ENCODE data around the gene GRIA3. TPM values are rescaled to one million over a fixed set of nuclear protein-coding genes. Genes with fewer than 3 reads are reported as not detected.

Gene GRIA3
- total RNA-seq, 4 donors from 2014 or later: 0.19 to 1.1 (median 0.55) TPM

DNA sequence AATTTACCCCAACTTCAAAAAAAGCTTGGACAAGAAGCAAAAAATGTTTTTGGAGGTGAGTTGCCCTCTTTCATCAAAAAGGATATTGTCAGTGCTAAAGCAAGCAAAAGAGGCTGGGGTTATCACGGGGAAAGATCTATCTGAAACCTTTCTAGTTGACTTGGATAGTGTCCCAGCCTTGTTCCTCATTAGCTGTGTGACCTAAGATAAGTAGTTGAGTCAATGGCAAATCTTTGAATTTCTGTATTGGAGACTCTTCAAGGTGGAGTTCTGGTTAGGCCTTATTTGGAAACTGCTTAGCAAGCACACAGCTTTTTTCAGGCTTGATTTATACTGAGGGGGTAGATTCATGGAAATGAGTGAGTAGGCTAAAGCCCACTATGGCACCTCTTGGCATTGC lies 271.6 kb downstream of the GRIA3 start:
- DNase-seq (ENCODE audit: low spot score) (no peak), ATAC-seq (ENCODE audit: low FRiP score) (no peak)
- TF ChIP-seq, protein P1, sequence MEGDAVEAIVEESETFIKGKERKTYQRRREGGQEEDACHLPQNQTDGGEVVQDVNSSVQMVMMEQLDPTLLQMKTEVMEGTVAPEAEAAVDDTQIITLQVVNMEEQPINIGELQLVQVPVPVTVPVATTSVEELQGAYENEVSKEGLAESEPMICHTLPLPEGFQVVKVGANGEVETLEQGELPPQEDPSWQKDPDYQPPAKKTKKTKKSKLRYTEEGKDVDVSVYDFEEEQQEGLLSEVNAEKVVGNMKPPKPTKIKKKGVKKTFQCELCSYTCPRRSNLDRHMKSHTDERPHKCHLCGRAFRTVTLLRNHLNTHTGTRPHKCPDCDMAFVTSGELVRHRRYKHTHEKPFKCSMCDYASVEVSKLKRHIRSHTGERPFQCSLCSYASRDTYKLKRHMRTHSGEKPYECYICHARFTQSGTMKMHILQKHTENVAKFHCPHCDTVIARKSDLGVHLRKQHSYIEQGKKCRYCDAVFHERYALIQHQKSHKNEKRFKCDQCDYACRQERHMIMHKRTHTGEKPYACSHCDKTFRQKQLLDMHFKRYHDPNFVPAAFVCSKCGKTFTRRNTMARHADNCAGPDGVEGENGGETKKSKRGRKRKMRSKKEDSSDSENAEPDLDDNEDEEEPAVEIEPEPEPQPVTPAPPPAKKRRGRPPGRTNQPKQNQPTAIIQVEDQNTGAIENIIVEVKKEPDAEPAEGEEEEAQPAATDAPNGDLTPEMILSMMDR (IDR thresholded peaks at IDR 0.05): no peak

DNA sequence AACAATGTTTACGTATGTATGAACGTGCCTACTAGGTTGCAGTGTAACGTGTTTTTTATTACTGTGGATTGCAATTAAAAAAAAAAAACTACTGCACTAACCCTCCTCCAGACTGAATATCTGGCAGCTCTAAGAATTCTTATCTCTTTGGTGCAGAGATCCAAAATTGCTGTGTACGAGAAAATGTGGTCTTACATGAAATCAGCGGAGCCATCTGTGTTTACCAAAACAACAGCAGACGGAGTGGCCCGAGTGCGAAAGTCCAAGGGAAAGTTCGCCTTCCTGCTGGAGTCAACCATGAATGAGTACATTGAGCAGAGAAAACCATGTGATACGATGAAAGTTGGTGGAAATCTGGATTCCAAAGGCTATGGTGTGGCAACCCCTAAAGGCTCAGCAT lies 280.6 kb downstream of the GRIA3 start:
- DNase-seq (ENCODE audit: low spot score) (no peak), ATAC-seq (ENCODE audit: low FRiP score) (no peak)
- TF ChIP-seq, protein P1 (IDR thresholded peaks at IDR 0.05): no peak

DNA sequence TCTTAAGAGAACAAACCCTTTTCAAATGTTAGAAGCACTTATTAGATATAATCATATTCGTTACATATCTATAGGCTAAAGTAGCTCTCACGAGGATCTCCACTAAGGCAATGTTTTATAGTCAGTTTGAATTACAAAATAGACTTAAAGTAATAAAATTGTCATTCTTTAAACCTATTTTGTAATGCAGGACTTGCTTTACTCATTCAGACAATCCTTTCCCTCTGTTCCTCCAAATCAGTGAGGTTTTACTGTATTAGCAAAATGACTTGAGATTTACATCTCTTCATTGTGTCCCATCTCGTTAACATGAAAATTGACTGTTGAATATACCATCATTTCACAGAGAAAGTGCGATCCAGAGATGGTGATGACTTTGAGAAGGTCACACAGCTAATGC lies 284.4 kb downstream of the GRIA3 start:
- DNase-seq (ENCODE audit: low spot score) (no peak), ATAC-seq (ENCODE audit: low FRiP score) (no peak)
- TF ChIP-seq, protein P1 (IDR thresholded peaks at IDR 0.05): no peak

DNA sequence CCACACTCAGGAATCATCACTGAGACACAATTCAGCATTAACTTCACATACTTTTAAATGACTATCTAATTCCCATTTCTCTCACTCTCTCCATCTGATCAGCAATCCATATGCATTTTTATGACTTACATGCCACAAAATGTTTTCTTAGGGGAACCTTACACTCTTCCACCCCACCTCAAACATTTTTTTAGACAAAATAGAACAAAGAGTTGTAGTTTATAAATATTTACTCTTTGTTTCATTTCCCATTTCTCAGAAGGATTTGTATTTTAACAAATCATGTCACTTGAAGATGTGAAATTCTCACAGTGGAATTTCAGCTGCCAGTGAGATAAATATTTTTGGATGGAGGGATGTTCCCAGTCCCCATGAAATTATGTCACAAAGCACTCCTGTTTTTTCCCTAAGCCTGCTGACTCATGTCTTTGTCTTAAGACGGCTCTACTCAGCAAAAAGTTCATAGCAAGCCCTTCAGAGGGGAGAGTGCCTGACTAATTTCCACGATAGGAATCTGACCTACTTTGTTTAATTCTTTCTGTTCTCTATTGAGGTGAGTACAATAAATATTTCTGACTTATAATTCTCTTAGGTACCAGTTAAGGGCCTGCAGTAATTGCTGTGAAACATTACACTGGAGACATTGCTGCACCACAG lies 291.1 kb downstream of the GRIA3 start:
- ATAC-seq (ENCODE audit: low FRiP score) (no peak), DNase-seq (ENCODE audit: low spot score) (no peak)
- TF ChIP-seq, protein P1 (IDR thresholded peaks at IDR 0.05): no peak

DNA sequence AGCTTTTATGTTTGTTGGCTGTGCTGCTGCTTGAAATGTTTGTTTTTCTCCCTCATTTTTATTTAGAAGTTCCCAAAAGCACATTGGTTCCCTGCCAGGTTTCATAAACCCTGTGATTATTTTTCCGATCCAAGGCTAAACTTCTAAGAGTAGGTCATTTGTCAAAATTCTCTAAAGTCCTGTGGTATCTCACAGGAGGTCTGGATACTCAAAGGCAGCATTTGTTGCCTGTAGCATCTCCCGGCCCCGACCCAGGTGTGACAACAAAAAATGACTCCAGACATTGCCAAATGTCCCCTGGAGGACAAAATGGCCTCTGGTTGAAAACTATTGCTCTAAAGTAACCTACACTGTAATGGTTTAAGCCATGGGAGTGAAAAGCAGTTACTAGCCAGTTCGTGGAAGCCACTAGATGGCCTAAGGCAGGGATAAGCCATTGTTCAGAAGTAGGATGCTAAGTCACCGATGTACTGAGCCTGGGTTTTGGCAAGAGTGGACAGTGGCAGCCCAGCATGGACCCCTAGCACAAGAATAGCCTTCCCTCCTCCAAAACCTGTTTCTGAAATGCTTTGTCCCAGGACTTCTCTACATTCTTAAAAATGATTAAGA lies 292.6 kb downstream of the GRIA3 start:
- TF ChIP-seq, protein P1 (IDR thresholded peaks at IDR 0.05): no peak
- ATAC-seq (ENCODE audit: low FRiP score): no peak
- no peak for DNase-seq (ENCODE audit: low spot score)

DNA sequence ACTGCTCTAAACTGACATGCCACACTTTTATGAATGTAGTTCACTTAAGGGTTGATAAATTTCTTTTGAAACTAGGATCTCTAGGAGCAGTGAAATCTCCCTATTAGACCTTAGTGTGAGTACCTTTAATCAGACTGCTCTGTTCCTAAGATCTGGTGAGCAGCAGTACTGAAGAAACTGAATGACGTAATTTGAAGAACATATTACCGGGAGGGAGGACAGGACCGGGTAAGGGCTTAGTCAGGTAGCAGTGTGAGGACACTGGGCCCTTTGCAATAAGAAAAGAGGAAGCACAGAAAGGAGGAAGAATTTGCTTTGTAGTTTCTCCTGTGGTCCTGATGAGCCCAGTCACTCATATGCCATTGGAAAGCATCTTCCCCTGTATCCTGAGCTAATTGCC lies 293.6 kb downstream of the GRIA3 start:
- TF ChIP-seq, protein P1 (IDR thresholded peaks at IDR 0.05): no peak
- no peak for ATAC-seq (ENCODE audit: low FRiP score)
- DNase-seq (ENCODE audit: low spot score): no peak
